Measurements from ENCODE around the gene C7orf25.

GRCh38 chr7:42928754-42929153 is 16.9 kb upstream of the C7orf25 start:
- TF ChIP-seq CTCF (conservative IDR thresholded peaks at IDR 0.05 in 1 of 2, IDR thresholded peaks at IDR 0.05 in 1 of 2; ENCODE audit: low read depth in 1 of 2, low read length in 2 of 2), result no peak
- no peak for TF ChIP-seq EZH2 (IDR thresholded peaks at IDR 0.05; ENCODE audit: low read length, missing control alignments)
